ENCODE measurements around the gene ITFG1.

The ITFG1 gene

DNA sequence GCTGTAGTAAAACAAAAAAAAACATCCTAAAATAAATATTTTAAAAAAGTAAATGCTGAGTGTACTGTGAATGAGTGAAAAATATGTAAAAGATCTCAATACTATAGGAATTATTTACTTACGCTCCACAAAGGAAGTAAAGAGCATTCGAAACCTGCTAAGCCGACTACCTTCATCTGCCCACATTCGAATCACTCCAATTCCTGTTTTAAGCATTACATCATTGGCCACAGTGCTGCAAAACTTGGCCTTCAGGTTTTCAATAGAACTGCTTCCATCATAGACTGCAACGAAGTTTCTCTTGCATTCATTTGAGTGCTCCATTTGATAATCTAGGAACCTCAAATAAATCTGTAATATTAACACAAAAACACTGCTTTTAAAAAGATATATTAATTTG is 351.5 kb downstream of the ITFG1 start:
- no peak for DNase-seq (ENCODE audit: low read depth, low spot score)
